Small intestine (tissue), 7 donors: ENCODE data around the gene NRBP1. TPM values are rescaled to one million over a fixed set of nuclear protein-coding genes. Genes with fewer than 3 reads are reported as not detected.
A peak's percentile ranks its signal among the peaks of the same experiment; 100 is the strongest.

Source experiments
- DNase-seq, 2 donors: peaks; one replicate each; pipeline versions ENCODE4 v3.0.0 to v3.0.0-alpha.2; 2013
- FAIRE-seq: peaks from 2 replicates; lab custom pipeline; 2012; peaks lifted over from hg19 to GRCh38; lab: Jason Lieb, UNC
- H3K27ac ChIP-seq, 3 donors: one replicate each; pipeline ENCODE4 v1.5.1; 2013; ENCODE audit warnings: low read length in 2 of 3, mild to moderate bottlenecking in 2 of 3, control low read depth in 1 of 3, inconsistent platforms in 1 of 3, low read depth in 1 of 3, moderate library complexity in 1 of 3
- H3K27me3 ChIP-seq, 3 donors: one replicate each; pipeline ENCODE4 v1.6.1; 2013; ENCODE audit warnings: low read length in 3 of 3, inconsistent platforms in 1 of 3; ENCODE audit not compliant: control insufficient read depth in 3 of 3, insufficient read depth in 3 of 3
- H3K36me3 ChIP-seq, 3 donors: one replicate each; pipeline ENCODE4 v1.6.1; 2013; ENCODE audit warnings: low read length in 3 of 3, inconsistent platforms in 1 of 3, low read depth in 1 of 3, mild to moderate bottlenecking in 1 of 3, moderate library complexity in 1 of 3; ENCODE audit not compliant: control insufficient read depth in 3 of 3, insufficient read depth in 2 of 3
- H3K4me1 ChIP-seq, 3 donors: one replicate each; pipeline ENCODE4 v1.6.1; 2013; ENCODE audit warnings: low read length in 2 of 3, inconsistent platforms in 1 of 3, low read depth in 1 of 3, mild to moderate bottlenecking in 1 of 3, moderate library complexity in 1 of 3; ENCODE audit not compliant: control insufficient read depth in 3 of 3, insufficient read depth in 2 of 3
- H3K4me3 ChIP-seq, 3 donors: one replicate each; pipeline ENCODE4 v1.5.1; 2013; ENCODE audit warnings: low read length in 3 of 3, control low read depth in 1 of 3, inconsistent platforms in 1 of 3, low read depth in 1 of 3, mild to moderate bottlenecking in 1 of 3, moderate library complexity in 1 of 3
- H3K9me3 ChIP-seq, 2 donors: one replicate each; pipeline ENCODE4 v1.6.1; 2013; ENCODE audit warnings: low read depth in 1 of 2, low read length in 1 of 2; ENCODE audit not compliant: control insufficient read depth in 2 of 2, insufficient read depth in 1 of 2
- WGBS, 3 donors: extraction: QIAGEN DNeasy Blood & Tissue Kit; methylation state at CpG; one replicate each; pipeline ENCODE4 v1.1.7; 2013; 5-methylcytosine and 5-hydroxymethylcytosine counted together
- polyA plus RNA-seq, 4 donors: library from polyadenylated mRNA; stranded (reverse) in 3 of 4; unstranded in 1 of 4; fragments of 200-250 nt in 3 of 4; fragments of 120-200 nt in 1 of 4; gene quantifications; one replicate each; pipeline versions ENCODE4 v1.2.1 to v1.2.3, GENCODE V29; 2013
- donor health status: healthy with polysubstance abuse.
- donor health status: control.
- donor health status: control.
- donor health status: Bipolar disorder and iron deficiency.
- donor health status: healthy.

The NRBP1 gene
- polyA plus RNA-seq, 4 donors = 51.4 to 84.8 (median 81.9) TPM

DNA sequence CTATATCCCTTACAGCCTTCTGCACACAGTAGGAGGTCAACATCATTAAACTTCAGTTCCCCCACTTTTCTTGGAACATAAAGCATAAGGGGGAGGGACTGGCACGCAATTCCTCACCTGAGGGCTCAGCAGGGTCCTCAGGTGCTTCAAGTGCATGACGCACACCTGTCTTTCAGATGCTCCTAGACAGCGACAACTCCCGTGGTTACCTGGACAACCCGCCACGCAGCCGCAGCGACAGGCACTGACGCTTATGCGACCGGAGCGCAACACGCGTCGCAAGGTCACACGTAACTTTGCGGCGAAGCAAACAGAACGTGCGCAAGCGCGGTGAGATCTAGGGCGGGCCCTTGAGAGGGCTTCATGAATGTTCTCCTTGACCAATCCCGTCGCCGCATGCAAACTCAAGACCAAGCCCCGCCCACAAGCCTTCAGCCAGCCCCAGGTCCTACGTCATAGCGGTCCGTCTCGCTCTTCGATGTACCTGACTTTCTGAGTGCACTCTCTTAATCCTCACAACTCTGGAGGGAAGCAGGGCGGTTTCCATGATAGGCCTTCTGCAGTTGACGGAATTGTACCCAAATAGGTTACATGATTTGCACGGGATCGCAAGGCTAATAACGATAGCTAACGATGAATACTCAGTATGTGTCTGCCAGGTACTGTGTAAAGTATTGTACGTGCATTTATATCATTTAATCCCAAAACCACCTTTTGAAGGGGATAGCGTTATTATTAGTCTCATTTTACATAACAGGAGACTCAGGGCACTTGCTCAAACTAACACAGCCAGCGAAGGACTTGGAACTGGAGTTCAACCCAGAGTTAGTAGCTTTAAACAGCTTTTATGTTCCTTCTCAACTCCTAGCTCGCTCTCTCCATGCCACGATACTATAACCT, 61.3 kb downstream of the NRBP1 start, which contains the start of gene IFT172:
Gene IFT172, minus strand, starts transcription at position 246 of the 900 bp plus-strand sequence. Its CDS starts 90 bp downstream, at position 156.
- peak within 1 kb of the TSS; percentile 5 to 70 (median 59) for H3K27ac ChIP-seq
- 8% methylated on average over 41 to 43 of the region's 43 CpGs for WGBS, 3 donors
- peaks cover 0 to 23% (median 0%) of the 10 kb centered on the region in 3 donors for H3K27me3 ChIP-seq
- H3K4me3 ChIP-seq = peak within 1 kb of the TSS in 2 of 3 donors; percentile 33 to 63
- FAIRE-seq (no peak), DNase-seq (peak; percentile 100)
- H3K9me3 ChIP-seq = no peaks in the 10 kb centered on the region
- peaks cover 0 to 11% (median 0%) of the 10 kb centered on the region in 3 donors for H3K4me1 ChIP-seq
- peaks cover 0 to under 1% (median 0%) of the 10 kb centered on the region in 3 donors for H3K36me3 ChIP-seq

Other genes starting within 250 kb of the NRBP1 start
- gene ATRAID, start 216.6 kb upstream of the NRBP1 start, polyA plus RNA-seq = 100 to 1,000 TPM in 2 of 4 donors, 10 to 100 TPM in 2; 89.2 to 151 (median 109) TPM
- 100 to 1,000 TPM in 1 of 4 donors, 10 to 100 TPM in 2, 1 to 10 TPM in 1; 9.5 to 142 (median 25.2) TPM for gene SLC5A6, start 216.4 kb upstream of the NRBP1 start, polyA plus RNA-seq
- gene CAD, start 211.3 kb upstream of the NRBP1 start, polyA plus RNA-seq = 10 to 100 TPM in 2 of 4 donors, 1 to 10 TPM in 2; 8.6 to 31.6 (median 15.2) TPM
- gene SLC30A3, start 165.6 kb upstream of the NRBP1 start, polyA plus RNA-seq = under 1 TPM in 2 of 4 donors, not detected in 2; 0.04 to 0.06 TPM
- gene DNAJC5G, start 153.2 kb upstream of the NRBP1 start, polyA plus RNA-seq = not detected
- gene TRIM54, start 146.2 kb upstream of the NRBP1 start, polyA plus RNA-seq = 1 to 10 TPM in 3 of 4 donors, under 1 TPM in 1; 0.31 to 5.4 (median 1.9) TPM
- gene UCN, start 120.2 kb upstream of the NRBP1 start, polyA plus RNA-seq = 1 to 10 TPM in 3 of 4 donors, under 1 TPM in 1; 0.76 to 8.9 (median 2.4) TPM
- 100 to 1,000 TPM in 1 of 4 donors, 10 to 100 TPM in 3; 27.3 to 103 (median 55.6) TPM for gene MPV17, start 105.5 kb upstream of the NRBP1 start, polyA plus RNA-seq
- 10 to 100 TPM; 27.4 to 56.1 (median 35.7) TPM for gene GTF3C2, start 71.9 kb upstream of the NRBP1 start, polyA plus RNA-seq
- 10 to 100 TPM; 31.0 to 45.4 (median 38.0) TPM for gene EIF2B4, start 58.3 kb upstream of the NRBP1 start, polyA plus RNA-seq
- 10 to 100 TPM; 64.6 to 76.6 (median 70.9) TPM for gene SNX17, start 58.0 kb upstream of the NRBP1 start, polyA plus RNA-seq
- gene ZNF513, start 47.9 kb upstream of the NRBP1 start, polyA plus RNA-seq = 10 to 100 TPM; 18.4 to 48.1 (median 30.5) TPM
- gene PPM1G, start 19.0 kb upstream of the NRBP1 start, polyA plus RNA-seq = 10 to 100 TPM; 44.1 to 93.1 (median 53.0) TPM
- 100 to 1,000 TPM in 1 of 4 donors, 10 to 100 TPM in 3; 57.0 to 127 (median 60.5) TPM for gene KRTCAP3, start 13.8 kb downstream of the NRBP1 start, polyA plus RNA-seq
- 100 to 1,000 TPM in 1 of 4 donors, 10 to 100 TPM in 3; 35.9 to 142 (median 89.3) TPM for gene IFT172, start 61.1 kb downstream of the NRBP1 start, polyA plus RNA-seq
- gene FNDC4, start 66.6 kb downstream of the NRBP1 start, polyA plus RNA-seq = 1 to 10 TPM in 2 of 4 donors, under 1 TPM in 1, not detected in 1; 0.81 to 5.8 (median 2.0) TPM
- 1 to 10 TPM; 2.1 to 3.8 (median 2.5) TPM for gene GCKR, start 68.2 kb downstream of the NRBP1 start, polyA plus RNA-seq
- 10 to 100 TPM in 2 of 4 donors, 1 to 10 TPM in 2; 3.4 to 34.3 (median 7.2) TPM for gene ZNF512, start 154.4 kb downstream of the NRBP1 start, polyA plus RNA-seq
- 1 to 10 TPM in 3 of 4 donors, under 1 TPM in 1; 0.54 to 4.8 (median 1.6) TPM for gene CCDC121, start 200.4 kb downstream of the NRBP1 start, polyA plus RNA-seq
- gene GPN1, start 200.4 kb downstream of the NRBP1 start, polyA plus RNA-seq = 10 to 100 TPM; 21.9 to 41.4 (median 33.5) TPM
- gene SUPT7L, start 235.0 kb downstream of the NRBP1 start, polyA plus RNA-seq = 10 to 100 TPM; 16.8 to 43.7 (median 23.1) TPM
- 10 to 100 TPM; 11.6 to 23.4 (median 13.7) TPM for gene SLC4A1AP, start 235.3 kb downstream of the NRBP1 start, polyA plus RNA-seq